ENCODE measurements around the gene LIN37. TPM values are rescaled to one million over a fixed set of nuclear protein-coding genes. Genes with fewer than 3 reads are reported as not detected.

LIN37 gene, protein sequence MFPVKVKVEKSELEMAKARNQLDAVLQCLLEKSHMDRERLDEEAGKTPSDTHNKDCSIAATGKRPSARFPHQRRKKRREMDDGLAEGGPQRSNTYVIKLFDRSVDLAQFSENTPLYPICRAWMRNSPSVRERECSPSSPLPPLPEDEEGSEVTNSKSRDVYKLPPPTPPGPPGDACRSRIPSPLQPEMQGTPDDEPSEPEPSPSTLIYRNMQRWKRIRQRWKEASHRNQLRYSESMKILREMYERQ
- total RNA-seq: 11.3 TPM

DNA sequence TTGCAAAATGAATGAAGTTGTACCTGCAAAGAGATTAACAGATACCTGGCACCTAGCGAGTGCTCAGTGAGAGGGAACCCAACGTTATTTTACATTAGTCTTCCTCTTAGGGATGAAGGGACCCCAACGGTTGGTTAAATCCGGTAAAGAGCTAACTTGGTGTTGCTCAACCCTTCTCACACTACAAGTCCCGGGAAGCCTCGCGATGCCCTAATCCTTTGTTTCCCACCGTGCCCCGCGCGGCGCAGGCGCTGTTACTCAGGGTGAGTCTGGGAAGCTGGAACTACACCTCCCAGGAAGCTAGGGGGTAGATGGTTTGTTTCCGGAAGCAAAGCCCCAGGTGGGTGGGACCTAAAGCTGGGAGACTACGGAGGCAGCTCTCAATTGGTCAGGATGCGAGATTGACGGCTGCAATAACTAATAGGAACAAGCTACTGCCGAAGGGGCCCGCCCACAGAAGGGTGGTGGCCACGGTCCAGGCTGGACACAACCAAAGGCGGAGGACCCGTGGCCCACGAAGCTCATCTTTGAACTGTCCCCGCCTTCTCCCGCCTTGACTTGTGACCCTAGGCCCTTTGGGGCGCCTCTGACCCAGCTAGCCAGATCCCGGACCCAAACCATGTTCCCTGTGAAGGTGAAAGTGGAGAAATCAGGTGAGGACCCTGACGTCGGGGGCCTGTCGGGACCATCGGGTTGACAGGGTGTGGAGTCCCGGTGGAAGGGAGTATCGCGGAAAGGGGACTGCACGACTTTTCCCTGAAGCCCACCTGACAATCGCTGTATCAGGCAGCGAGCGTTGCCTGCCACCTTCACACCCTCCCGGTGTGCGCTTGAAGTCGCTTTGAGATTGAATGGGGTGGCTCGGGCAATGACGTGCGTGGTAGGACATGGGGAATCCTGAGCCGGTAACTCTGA lies at the start of gene LIN37:
Gene LIN37 (plus strand): TSS at position 471 of the 915 bp plus-strand sequence. CDS start 149 bp downstream, at position 620.

DNA sequence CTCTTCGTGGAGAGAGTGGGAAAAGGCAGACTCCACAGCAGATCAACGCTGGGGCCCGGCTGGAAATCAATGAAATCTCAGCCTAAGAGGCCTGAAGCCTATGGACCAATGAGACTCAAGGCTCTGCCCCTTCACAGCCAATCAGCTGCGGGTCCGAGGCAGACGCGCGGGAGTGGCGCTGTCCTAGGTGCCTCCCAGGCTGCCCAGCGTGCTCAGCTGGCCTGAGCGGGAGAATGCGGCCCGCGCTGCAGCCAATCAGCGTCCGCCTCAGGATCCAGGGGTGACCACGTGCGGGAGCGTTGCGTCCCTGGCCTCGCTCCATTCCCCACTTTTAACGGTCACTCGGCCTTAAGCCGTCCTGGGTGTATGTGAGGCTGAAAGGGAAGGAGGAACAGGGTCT lies 44.2 kb upstream of the LIN37 start, which contains the start of gene ZBTB32:
Gene ZBTB32 (plus strand): TSS at position 341 of the 400 bp plus-strand sequence. CDS start 10,069 bp downstream, outside the sequence.

DNA sequence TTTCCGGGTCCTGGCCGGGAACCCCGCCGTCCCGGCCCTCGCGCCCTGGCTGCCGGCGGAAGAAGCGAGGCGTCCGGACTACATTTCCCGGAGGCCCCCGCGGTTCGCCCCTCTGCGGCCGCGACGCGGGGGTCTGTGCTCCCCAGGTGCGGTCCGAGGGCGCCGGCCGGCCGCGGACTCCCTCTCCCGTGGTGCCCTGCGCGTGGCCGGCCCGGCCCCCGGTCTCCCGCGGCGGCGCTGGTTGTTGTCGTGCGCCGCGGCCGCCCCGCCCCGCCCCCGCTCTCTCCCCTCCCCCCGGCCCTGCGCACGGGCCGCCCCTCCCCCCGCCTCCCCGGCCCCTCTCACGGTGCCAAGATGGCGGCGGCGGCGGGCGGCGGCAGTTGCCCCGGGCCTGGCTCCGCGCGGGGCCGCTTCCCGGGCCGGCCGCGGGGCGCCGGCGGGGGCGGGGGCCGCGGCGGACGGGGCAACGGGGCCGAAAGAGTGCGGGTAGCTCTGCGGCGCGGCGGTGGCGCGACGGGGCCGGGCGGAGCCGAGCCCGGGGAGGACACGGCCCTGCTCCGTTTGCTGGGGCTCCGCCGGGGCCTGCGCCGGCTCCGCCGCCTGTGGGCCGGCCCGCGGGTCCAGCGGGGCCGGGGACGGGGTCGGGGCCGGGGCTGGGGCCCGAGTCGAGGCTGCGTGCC lies 30.6 kb upstream of the LIN37 start, which contains the start of gene KMT2B:
Gene KMT2B (plus strand): TSS at position 339 of the 680 bp plus-strand sequence. CDS start 16 bp downstream, at position 355.

GRCh38 chr19:35742121-35742724 lies 6.2 kb upstream of the LIN37 start, which contains the start of gene IGFLR1:
TSS of gene IGFLR1 (minus strand) at chr19:35742452. CDS start at chr19:35741180, 1,272 bp downstream.

GRCh38 chr19:35745328-35746086 lies 2.9 kb upstream of the LIN37 start, which contains the start of the genes PSENEN and U2AF1L4:
TSS of gene PSENEN (plus strand) at chr19:35745651. CDS start at chr19:35745931, 280 bp downstream.
TSS of gene U2AF1L4 (minus strand) at chr19:35745418. CDS start at chr19:35745391, 27 bp downstream.

DNA sequence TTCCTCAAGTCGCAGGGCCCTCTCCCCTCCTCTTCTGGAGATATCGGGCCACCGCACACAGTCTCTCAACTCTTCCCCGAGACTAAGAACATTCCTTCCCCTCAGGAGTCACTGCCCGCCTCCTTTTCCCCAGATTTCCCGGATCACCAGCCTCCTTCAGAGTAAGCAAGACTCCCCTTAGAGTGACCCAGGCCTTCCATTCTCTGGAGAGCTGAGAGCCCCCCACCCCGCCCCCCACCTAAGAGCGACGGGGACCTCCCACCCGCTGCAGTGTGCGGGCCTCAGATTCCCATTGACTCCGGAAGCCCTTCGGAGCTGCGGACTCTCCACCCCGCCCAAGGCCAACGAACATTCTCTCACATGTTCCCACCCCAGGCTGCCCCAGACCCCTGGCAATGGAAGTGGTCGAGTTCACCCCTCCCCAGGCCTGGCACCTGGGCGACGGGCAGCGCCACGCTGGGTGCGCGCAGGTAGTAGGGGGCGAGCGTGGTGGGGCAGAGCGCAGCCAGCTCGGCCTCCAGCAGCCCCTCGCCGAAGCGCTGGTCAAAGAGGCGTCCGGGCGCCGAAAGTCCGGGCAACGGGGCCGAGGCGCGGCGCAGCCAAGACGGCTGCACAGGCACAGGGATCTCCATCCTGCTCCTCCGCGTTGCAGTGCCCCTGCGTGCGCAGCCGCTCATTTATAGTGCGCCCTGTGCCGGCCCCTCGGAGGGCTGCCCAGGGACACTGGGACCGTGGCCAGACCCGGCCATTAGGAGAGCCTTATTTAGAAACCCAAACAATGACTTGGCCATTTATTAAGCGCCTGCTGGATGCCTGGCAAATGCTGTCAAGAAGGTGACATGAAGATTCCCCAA lies 8.2 kb downstream of the LIN37 start, which contains the start of gene HSPB6:
Gene HSPB6 (minus strand): TSS at position 653 of the 854 bp plus-strand sequence. CDS start 21 bp downstream, at position 632.

DNA sequence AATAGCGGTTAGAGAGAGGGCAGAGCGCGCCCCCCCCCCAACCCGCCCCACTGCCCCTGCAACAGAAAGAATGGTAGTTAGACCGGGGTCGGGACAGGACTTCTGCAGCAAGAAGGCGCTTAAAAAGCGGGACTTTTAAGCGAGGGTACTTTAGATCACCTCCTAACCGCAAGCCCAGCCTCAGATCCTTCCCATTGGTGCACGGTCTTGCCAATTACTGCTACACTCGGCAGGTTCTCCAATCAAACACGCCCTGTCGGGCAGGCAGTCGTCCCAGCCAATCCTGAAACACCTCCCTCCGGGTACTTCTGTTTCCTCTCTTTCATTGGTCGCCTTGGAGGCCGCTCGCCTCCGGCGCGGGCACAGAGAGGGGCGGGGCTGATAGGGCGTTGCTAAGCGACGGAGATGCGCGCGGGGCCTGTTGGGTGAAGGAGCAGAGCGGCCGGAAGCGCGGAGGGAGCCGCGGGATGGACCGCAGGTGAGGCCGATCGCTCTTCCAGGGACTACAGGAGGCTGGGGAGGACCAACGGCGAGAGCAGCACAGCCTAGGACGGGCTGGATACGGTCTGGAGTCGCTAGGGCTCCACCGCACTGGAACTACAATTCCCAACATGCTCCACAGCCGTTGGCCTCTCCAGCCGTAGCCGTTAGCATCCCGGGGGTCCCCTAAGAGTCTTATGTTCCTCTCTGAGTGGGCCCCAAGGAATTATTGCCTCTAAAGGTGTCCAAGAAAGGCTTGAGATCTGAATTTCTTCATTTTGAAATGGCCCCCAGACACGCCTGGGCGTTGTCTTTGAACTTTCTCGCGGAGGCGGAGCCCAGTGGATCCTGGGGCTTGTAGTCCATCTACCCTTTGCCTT lies 9.6 kb downstream of the LIN37 start, which contains the start of gene PROSER3:
Gene PROSER3 (plus strand): TSS at position 428 of the 860 bp plus-strand sequence. CDS start 40 bp downstream, at position 468.

DNA sequence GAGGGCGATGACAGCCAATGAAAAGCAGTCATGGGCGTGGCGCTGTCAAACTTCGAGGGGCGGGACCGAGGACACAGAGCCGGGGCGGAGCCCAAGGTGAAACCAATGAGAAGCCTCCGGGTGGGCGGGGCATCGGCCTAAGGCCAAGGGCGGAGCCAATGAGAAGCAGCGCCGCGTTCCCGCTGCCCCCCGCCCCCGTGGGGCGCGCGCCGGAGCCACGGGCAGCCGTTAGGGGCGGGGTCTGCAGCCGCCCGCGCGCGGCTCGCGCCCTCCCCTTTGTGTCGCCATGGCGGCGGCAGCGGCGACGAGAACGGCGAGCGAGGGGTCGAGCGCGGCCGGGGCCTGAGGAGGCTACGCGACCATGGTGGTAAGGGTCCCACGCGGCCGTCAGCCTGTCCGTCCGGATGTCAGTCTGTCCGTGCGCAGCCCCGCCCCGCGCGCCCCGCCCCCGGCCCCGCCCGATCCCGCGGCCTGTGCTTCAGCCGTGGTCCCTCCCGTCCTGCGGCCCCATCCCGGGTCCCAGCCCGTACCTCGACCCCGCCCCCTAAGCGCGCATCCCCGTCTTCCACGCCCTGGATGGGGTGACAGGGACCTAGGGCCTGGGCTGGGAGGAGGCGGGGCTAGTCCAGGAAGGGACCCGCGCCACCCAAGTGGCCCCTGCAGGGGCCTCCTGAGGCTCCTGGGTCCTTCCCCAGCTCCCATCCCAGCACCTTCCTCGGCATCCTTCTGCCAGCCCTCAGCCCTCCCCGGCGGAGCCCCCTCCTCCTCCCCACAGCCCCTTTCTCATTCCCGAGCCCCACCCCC lies 27.1 kb downstream of the LIN37 start, which contains the start of gene ARHGAP33:
Gene ARHGAP33 (plus strand): TSS at position 267 of the 804 bp plus-strand sequence. CDS start 95 bp downstream, at position 362.

Other genes with a start within 250 kb of the LIN37 start
- 47.1 TPM for gene DMKN, start 234.9 kb upstream of the LIN37 start, total RNA-seq
- gene SBSN, start 220.3 kb upstream of the LIN37 start, total RNA-seq: not detected
- not detected for gene GAPDHS, start 215.1 kb upstream of the LIN37 start, total RNA-seq
- gene TMEM147, start 202.9 kb upstream of the LIN37 start, total RNA-seq: 74.1 TPM
- 0.41 TPM for gene ATP4A, start 184.9 kb upstream of the LIN37 start, total RNA-seq
- gene PMIS2, start 162.4 kb upstream of the LIN37 start, total RNA-seq: not detected
- 14.3 TPM for gene HAUS5, start 135.8 kb upstream of the LIN37 start, total RNA-seq
- gene RBM42, start 119.5 kb upstream of the LIN37 start, total RNA-seq: 40.6 TPM
- 0.47 TPM for gene ETV2, start 106.8 kb upstream of the LIN37 start, total RNA-seq
- gene COX6B1, start 100.3 kb upstream of the LIN37 start, total RNA-seq: 303 TPM
- gene UPK1A, start 82.1 kb upstream of the LIN37 start, total RNA-seq: 20.4 TPM
- gene ZBTB32, start 44.0 kb upstream of the LIN37 start, total RNA-seq: not detected
- 28.0 TPM for gene KMT2B, start 30.6 kb upstream of the LIN37 start, total RNA-seq
- gene IGFLR1, start 6.1 kb upstream of the LIN37 start, total RNA-seq: 4.5 TPM
- gene U2AF1L4, start 3.2 kb upstream of the LIN37 start, total RNA-seq: 14.9 TPM
- 22.9 TPM for gene PSENEN, start 2.9 kb upstream of the LIN37 start, total RNA-seq
- 51.6 TPM for gene HSPB6, start 8.5 kb downstream of the LIN37 start, total RNA-seq
- 15.9 TPM for gene PROSER3, start 9.6 kb downstream of the LIN37 start, total RNA-seq
- 27.4 TPM for gene ARHGAP33, start 27.0 kb downstream of the LIN37 start, total RNA-seq
- gene PRODH2, start 64.3 kb downstream of the LIN37 start, total RNA-seq: 14.4 TPM
- 32.8 TPM for gene NPHS1, start 103.9 kb downstream of the LIN37 start, total RNA-seq
- 3.9 TPM for gene KIRREL2, start 108.3 kb downstream of the LIN37 start, total RNA-seq
- gene APLP1, start 120.0 kb downstream of the LIN37 start, total RNA-seq: 10.3 TPM
- gene NFKBID, start 152.0 kb downstream of the LIN37 start, total RNA-seq: 12.7 TPM
- gene HCST, start 154.0 kb downstream of the LIN37 start, total RNA-seq: 6.9 TPM
- 24.3 TPM for gene TYROBP, start 159.7 kb downstream of the LIN37 start, total RNA-seq
- gene LRFN3, start 187.8 kb downstream of the LIN37 start, total RNA-seq: 9.9 TPM
- gene SDHAF1, start 246.6 kb downstream of the LIN37 start, total RNA-seq: 15.9 TPM